Measurements from ENCODE around the gene SIAH3. TPM values are rescaled to one million over a fixed set of nuclear protein-coding genes. Genes with fewer than 3 reads are reported as not detected.

Gene SIAH3
- total RNA-seq, 6 experiments from 2014 or later = not detected

- 15% methylated on average over 2 of the region's 2 CpGs for WGBS (ENCODE audit: insufficient coverage, low coverage, low lambda C conversion rate, missing lambda C conversion rate)
- no peaks in the 10 kb centered on the region for H3K36me3 ChIP-seq
- no peak overlapping the region for H3K27ac ChIP-seq
- no peaks in the 10 kb centered on the region for H3K4me1 ChIP-seq
- TF ChIP-seq CTCF (IDR thresholded peaks at IDR 0.05) (no peak), POLR2A (IDR thresholded peaks at IDR 0.05) (no peak)
- intact Hi-C loops (cut with DNase I) = no loop called here
- DNase-seq (no peak), ATAC-seq (no peak)
- H3K9me3 ChIP-seq = no peaks in the 10 kb centered on the region
- no peaks in the 10 kb centered on the region for H3K27me3 ChIP-seq
- no peak overlapping the region for H3K4me3 ChIP-seq
Measured at GRCh38 chr13:45859705-45860104, 8.2 kb upstream of the SIAH3 start.

GRCh38 chr13:45852494-45852893, 941 bp upstream of the SIAH3 start:
- intact Hi-C loops (cut with DNase I) = no loop called here
- TF ChIP-seq CTCF (IDR thresholded peaks at IDR 0.05) (no peak), POLR2A (IDR thresholded peaks at IDR 0.05) (no peak)
- H3K4me1 ChIP-seq = peaks cover 0 to 6% (median under 1%) of the 10 kb centered on the region in 4 donors
- H3K27ac ChIP-seq = no peak overlapping the region
- 46% methylated on average over 3 of the region's 3 CpGs for WGBS (ENCODE audit: insufficient coverage, low coverage, low lambda C conversion rate, missing lambda C conversion rate)
- DNase-seq (no peak), ATAC-seq (no peak)
- peaks cover 5 to 9% of the 10 kb centered on the region in 2 donors for H3K27me3 ChIP-seq
- no peak overlapping the region for H3K4me3 ChIP-seq
- H3K36me3 ChIP-seq = no peaks in the 10 kb centered on the region
- H3K9me3 ChIP-seq = no peaks in the 10 kb centered on the region

GRCh38 chr13:45851956-45852355, 403 bp upstream of the SIAH3 start:
- peaks cover 0 to 6% (median under 1%) of the 10 kb centered on the region in 4 donors for H3K4me1 ChIP-seq
- no peak overlapping the region for H3K27ac ChIP-seq
- TF ChIP-seq CTCF (IDR thresholded peaks at IDR 0.05) (no peak), POLR2A (IDR thresholded peaks at IDR 0.05) (no peak)
- DNase-seq (no peak), ATAC-seq (no peak)
- no peak overlapping the region for H3K4me3 ChIP-seq
- H3K36me3 ChIP-seq = no peaks in the 10 kb centered on the region
- H3K27me3 ChIP-seq = peaks cover 5 to 9% of the 10 kb centered on the region in 2 donors
- H3K9me3 ChIP-seq = no peaks in the 10 kb centered on the region
- WGBS (ENCODE audit: insufficient coverage, low coverage, low lambda C conversion rate, missing lambda C conversion rate) = 57% methylated on average over 7 of the region's 7 CpGs
- intact Hi-C loops (cut with DNase I) = no loop called here

GRCh38 chr13:45850027-45850613, 1.4 kb downstream of the SIAH3 start:
- H3K4me1 ChIP-seq = peaks cover 0 to 6% (median under 1%) of the 10 kb centered on the region in 4 donors
- H3K27ac ChIP-seq = no peak overlapping the region
- DNase-seq (no peak), ATAC-seq (peak in 1 of 4 donors; percentile 20)
- no peaks in the 10 kb centered on the region for H3K9me3 ChIP-seq
- intact Hi-C loops (cut with DNase I) = no loop called here
- no peak for TF ChIP-seq POLR2A (IDR thresholded peaks at IDR 0.05)
- 37% methylated on average over 8 of the region's 16 CpGs for WGBS (ENCODE audit: insufficient coverage, low coverage, low lambda C conversion rate, missing lambda C conversion rate)
- H3K27me3 ChIP-seq = peaks cover 5 to 9% of the 10 kb centered on the region in 2 donors
- no peak overlapping the region for H3K4me3 ChIP-seq
- H3K36me3 ChIP-seq = no peaks in the 10 kb centered on the region

- DNase-seq (no peak), ATAC-seq (no peak)
- Histone ChIP-seq H3K4me1 (peaks cover 0 to 6% (median under 1%) of the 10 kb centered on the region in 4 donors), H3K9me3 (no peaks in the 10 kb centered on the region), H3K4me3 (no peak overlapping the region), H3K27ac (no peak overlapping the region), H3K27me3 (peaks cover 5 to 9% of the 10 kb centered on the region in 2 donors), H3K36me3 (no peaks in the 10 kb centered on the region)
- 67% methylated on average over 2 of the region's 2 CpGs for WGBS (ENCODE audit: insufficient coverage, low coverage, low lambda C conversion rate, missing lambda C conversion rate)
- intact Hi-C loops (cut with DNase I) = no loop called here
- TF ChIP-seq CTCF (IDR thresholded peaks at IDR 0.05) = no peak
- no peak for TF ChIP-seq POLR2A (IDR thresholded peaks at IDR 0.05)
Measured at GRCh38 chr13:45849408-45849807, 2.1 kb downstream of the SIAH3 start.

All from right lobe of liver (tissue), 6 donors.